OCI-LY1 (cell line): ENCODE data around the gene NFKBIZ.

Experiments used
- H2AFZ ChIP-seq: fragments of 200-600 bp; sonication (generic), shearing (Covaris generic); 2 replicates; pipeline ENCODE4 v1.6.0; 2014; ENCODE audit warnings: antibody characterized with exemption, mild to moderate bottlenecking, low read length
- H3F3A ChIP-seq: fragments of 200-600 bp; sonication (generic), shearing (Covaris generic); 2 replicates; pipeline ENCODE4 v1.6.0; 2014; ENCODE audit warnings: mild to moderate bottlenecking, antibody characterized with exemption, low read length, moderate library complexity; ENCODE audit not compliant: insufficient read depth
- H3K27ac ChIP-seq: fragments of 200-600 bp; sonication (generic); 2 replicates; pipeline ENCODE4 v1.5.1; 2014; ENCODE audit warnings: low read length, mixed run types, mild to moderate bottlenecking, low read depth; ENCODE audit not compliant: poor library complexity, severe bottlenecking
- H3K27me3 ChIP-seq: fragments of 200-600 bp; sonication (generic); 2 replicates; pipeline ENCODE4 v1.6.0; 2014; ENCODE audit warnings: antibody characterized with exemption, mild to moderate bottlenecking, low read length, moderate library complexity; ENCODE audit not compliant: insufficient read depth
- H3K36me3 ChIP-seq: fragments of 200-600 bp; sonication (generic); 2 replicates; pipeline ENCODE4 v1.6.1; 2014; ENCODE audit warnings: mild to moderate bottlenecking, antibody characterized with exemption, low read length, moderate library complexity, mixed read lengths; ENCODE audit not compliant: insufficient read depth
- H3K4me1 ChIP-seq: fragments of 200-600 bp; sonication (generic); 2 replicates; pipeline ENCODE4 v1.5.1; 2014; ENCODE audit warnings: mild to moderate bottlenecking, low read length, moderate library complexity; ENCODE audit not compliant: insufficient read depth, severe bottlenecking
- H3K4me2 ChIP-seq: fragments of 200-600 bp; sonication (generic), shearing (Covaris generic); 2 replicates; pipeline ENCODE4 v1.6.1; 2014; ENCODE audit warnings: low read length
- H3K4me3 ChIP-seq: fragments of 200-600 bp; sonication (generic); 2 replicates; pipeline ENCODE4 v1.5.1; 2014; ENCODE audit warnings: low read length, low read depth, mild to moderate bottlenecking, mixed read lengths; ENCODE audit not compliant: poor library complexity, severe bottlenecking
- H3K79me2 ChIP-seq: fragments of 200-600 bp; shearing (Covaris generic); 2 replicates; pipeline ENCODE4 v1.6.1; 2016; ENCODE audit warnings: mixed run types, low read length, mixed read lengths; ENCODE audit not compliant: insufficient read depth
- H3K9ac ChIP-seq: fragments of 200-600 bp; sonication (generic), shearing (Covaris generic); 2 replicates; pipeline ENCODE4 v1.6.1; 2014; ENCODE audit warnings: mild to moderate bottlenecking, low read length, mixed read lengths
- H3K9me2 ChIP-seq: fragments of 200-600 bp; sonication (generic), shearing (Covaris generic); 2 replicates; pipeline ENCODE4 v1.6.1; 2014; ENCODE audit warnings: low read depth, mild to moderate bottlenecking, low read length, mixed read lengths
- H3K9me3 ChIP-seq: fragments of 200-600 bp; shearing (Covaris generic); 2 replicates; pipeline ENCODE4 v1.6.1; 2014; ENCODE audit warnings: low read length, mixed read lengths
- H4K20me1 ChIP-seq: fragments of 200-600 bp; sonication (generic), shearing (Covaris generic); 2 replicates; pipeline ENCODE4 v1.6.0; 2016; ENCODE audit warnings: mild to moderate bottlenecking, low read length; ENCODE audit not compliant: insufficient read depth
- EZH2 ChIP-seq: fragments of 200-600 bp; sonication (generic), shearing (Covaris generic); IDR thresholded peaks from 2 replicates; pipeline ENCODE4 v1.8.0; 2017; ENCODE audit warnings: borderline replicate concordance, mixed run types, mild to moderate bottlenecking, antibody characterized with exemption, low read length, moderate library complexity, mixed read lengths
- TF ChIP-seq, protein P1 (sequence below): fragments of 200-600 bp; sonication (generic), shearing (Covaris generic); IDR thresholded peaks from 2 replicates; pipeline ENCODE4 v1.5.1; 2017; ENCODE audit warnings: mild to moderate bottlenecking, antibody characterized with exemption, low read length, moderate library complexity, mixed read lengths

The NFKBIZ gene

DNA sequence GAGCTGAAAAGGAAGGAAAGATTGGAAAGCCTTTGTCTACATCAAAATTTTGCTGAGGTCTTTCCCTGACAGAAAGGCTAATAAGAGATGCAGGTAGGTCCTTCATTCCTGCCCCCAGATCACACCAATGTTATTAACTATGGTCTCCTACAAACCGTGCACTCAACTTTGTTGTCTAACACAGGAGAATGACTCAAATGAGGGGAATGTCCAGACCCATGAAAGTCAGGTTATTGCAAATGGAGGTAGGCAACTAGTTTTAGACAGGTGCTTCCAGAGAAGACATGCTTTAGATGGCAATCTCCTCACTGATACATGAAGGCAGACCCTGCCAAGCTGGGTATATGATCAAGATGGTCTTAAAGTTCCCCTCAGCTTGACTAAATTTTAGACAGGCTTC is 51.0 kb downstream of the NFKBIZ start:
- no peak overlapping the region for H2AFZ ChIP-seq
- TF ChIP-seq, protein P1, sequence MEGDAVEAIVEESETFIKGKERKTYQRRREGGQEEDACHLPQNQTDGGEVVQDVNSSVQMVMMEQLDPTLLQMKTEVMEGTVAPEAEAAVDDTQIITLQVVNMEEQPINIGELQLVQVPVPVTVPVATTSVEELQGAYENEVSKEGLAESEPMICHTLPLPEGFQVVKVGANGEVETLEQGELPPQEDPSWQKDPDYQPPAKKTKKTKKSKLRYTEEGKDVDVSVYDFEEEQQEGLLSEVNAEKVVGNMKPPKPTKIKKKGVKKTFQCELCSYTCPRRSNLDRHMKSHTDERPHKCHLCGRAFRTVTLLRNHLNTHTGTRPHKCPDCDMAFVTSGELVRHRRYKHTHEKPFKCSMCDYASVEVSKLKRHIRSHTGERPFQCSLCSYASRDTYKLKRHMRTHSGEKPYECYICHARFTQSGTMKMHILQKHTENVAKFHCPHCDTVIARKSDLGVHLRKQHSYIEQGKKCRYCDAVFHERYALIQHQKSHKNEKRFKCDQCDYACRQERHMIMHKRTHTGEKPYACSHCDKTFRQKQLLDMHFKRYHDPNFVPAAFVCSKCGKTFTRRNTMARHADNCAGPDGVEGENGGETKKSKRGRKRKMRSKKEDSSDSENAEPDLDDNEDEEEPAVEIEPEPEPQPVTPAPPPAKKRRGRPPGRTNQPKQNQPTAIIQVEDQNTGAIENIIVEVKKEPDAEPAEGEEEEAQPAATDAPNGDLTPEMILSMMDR = no peak
- TF ChIP-seq EZH2 = no peak
- no peaks in the 10 kb centered on the region for H3K36me3 ChIP-seq
- H3K9ac ChIP-seq = no peak overlapping the region; the same call in 1 of the 2 replicates
- H3F3A ChIP-seq = no peaks in the 10 kb centered on the region
- H3K4me1 ChIP-seq = peaks cover 23% of the 10 kb centered on the region
- H3K27ac ChIP-seq = peak overlapping the region; percentile 78
- no peak overlapping the region for H3K4me2 ChIP-seq
- H3K9me3 ChIP-seq = peaks cover 8% of the 10 kb centered on the region; the same call in 1 of the 2 replicates
- H3K79me2 ChIP-seq = no peaks in the 10 kb centered on the region
- no peaks in the 10 kb centered on the region for H3K27me3 ChIP-seq
- no peaks in the 10 kb centered on the region for H3K9me2 ChIP-seq
- H4K20me1 ChIP-seq = no peaks in the 10 kb centered on the region
- no peak overlapping the region for H3K4me3 ChIP-seq

DNA sequence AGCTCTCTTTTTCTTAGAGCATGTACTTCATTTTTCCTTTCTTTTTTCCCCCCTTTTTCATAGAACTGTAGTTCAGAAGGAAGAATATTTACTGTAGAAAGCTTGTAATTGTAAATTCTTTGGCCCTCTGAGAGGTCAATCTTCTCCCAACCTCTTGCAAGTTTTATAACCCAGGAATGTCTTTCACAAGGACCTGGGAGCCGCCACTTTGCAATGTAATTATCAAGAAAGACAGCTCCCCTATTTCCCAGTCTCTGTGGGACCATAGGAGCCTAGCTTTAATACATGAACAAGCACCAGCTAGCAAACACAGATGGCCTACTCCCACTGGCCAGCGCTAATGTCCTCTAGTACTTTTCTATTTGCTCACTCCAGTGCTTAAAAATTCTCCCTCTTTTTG is 51.4 kb downstream of the NFKBIZ start:
- Histone ChIP-seq H3K4me1 (peaks cover 23% of the 10 kb centered on the region), H3K9me3 (peaks cover 8% of the 10 kb centered on the region; the same call in 1 of the 2 replicates), H2AFZ (no peak overlapping the region)

DNA sequence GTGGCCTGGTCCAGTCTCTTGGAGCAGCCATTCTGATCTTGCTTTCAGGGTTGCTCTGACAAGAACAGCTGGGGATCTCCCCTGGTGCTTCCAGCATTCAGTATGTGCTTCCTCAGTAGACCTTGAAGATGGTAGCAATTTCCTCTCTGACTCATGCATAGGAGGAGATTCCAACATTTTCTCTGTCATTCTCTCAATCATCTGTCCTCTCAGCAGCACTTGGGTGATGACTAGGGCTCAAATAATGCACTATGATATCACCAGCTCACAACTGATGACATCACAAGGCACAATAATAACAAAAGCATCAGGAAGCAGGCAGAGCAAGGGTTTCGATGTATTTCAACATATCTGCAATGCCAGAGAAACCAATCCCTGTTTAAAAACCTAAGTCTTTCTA is 52.7 kb downstream of the NFKBIZ start:
- Histone ChIP-seq H3K9me2 (no peaks in the 10 kb centered on the region), H2AFZ (no peak overlapping the region), H3K9me3 (0 out of 2 replicates have a peak, but pooled peaks cover 2% of the 10 kb centered on the region), H3K4me3 (no peak overlapping the region), H3K36me3 (no peaks in the 10 kb centered on the region), H3F3A (no peaks in the 10 kb centered on the region), H3K9ac (no peak overlapping the region), H3K27me3 (no peaks in the 10 kb centered on the region), H3K4me1 (peaks cover 23% of the 10 kb centered on the region), H4K20me1 (no peaks in the 10 kb centered on the region), H3K27ac (no peak overlapping the region), H3K4me2 (no peak overlapping the region), H3K79me2 (no peaks in the 10 kb centered on the region)
- no peak for TF ChIP-seq EZH2
- TF ChIP-seq, protein P1 = no peak

More for the DNA sequence above, 51.4 kb downstream of the NFKBIZ start:
- no peaks in the 10 kb centered on the region for H3K9me2 ChIP-seq
- H3K4me2 ChIP-seq = no peak overlapping the region
- H3K79me2 ChIP-seq = no peaks in the 10 kb centered on the region
- no peaks in the 10 kb centered on the region for H3K27me3 ChIP-seq
- no peaks in the 10 kb centered on the region for H4K20me1 ChIP-seq
- no peaks in the 10 kb centered on the region for H3F3A ChIP-seq
- H3K9ac ChIP-seq = no peak overlapping the region
- H3K27ac ChIP-seq = peak overlapping the region; percentile 78
- no peak overlapping the region for H3K4me3 ChIP-seq
- TF ChIP-seq, protein P1 = no peak
- no peak for TF ChIP-seq EZH2
- no peaks in the 10 kb centered on the region for H3K36me3 ChIP-seq
